ENCODE data around the gene LMAN2L. TPM values are rescaled to one million over a fixed set of nuclear protein-coding genes. Genes with fewer than 3 reads are reported as not detected.

The LMAN2L gene
- total and polyA plus RNA-seq, 2 of the 8 experiments (the other 6 are each of a cell fraction or from before 2014, with no cell fraction given), result 14.3 to 17.6 TPM

- H3K4ac ChIP-seq (replicated peaks; ENCODE audit: insufficient read length, low read depth, low read length), result no peak overlapping the region
- H3K14ac ChIP-seq (ENCODE audit: insufficient read length), result no peak overlapping the region
- H2AK5ac ChIP-seq (ENCODE audit: low read depth, low read length), result no peak overlapping the region
- H3K27me3 ChIP-seq (replicated peaks in 1 of 4; ENCODE audit: control insufficient read depth in 3 of 4, extremely low read depth in 1 of 4, insufficient read depth in 3 of 4, low read length in 3 of 4), result no peaks in the 10 kb centered on the region
- ChIA-PET CTCF (ENCODE audit: partially characterized antibody) (interaction anchor here (0.8 to 1.5 kb wide), 4 partner anchors 39 to 332 kb away, joined by 3 to 4 read pairs (median 4); no protein-coding TSS in a partner anchor), POLR2A (ENCODE audit: partially characterized antibody) (no interaction called here)
- no peak for DNase-seq (ENCODE audit: low read depth in 1 of 2, low spot score in 2 of 2)
- TF ChIP-seq SIX5 (IDR thresholded peaks at IDR 0.05; ENCODE audit: low read depth, low read length), result no peak
- no peak for TF ChIP-seq GABPA (IDR thresholded peaks at IDR 0.05; ENCODE audit: borderline replicate concordance, insufficient read depth, low read length)
- TF ChIP-seq SUZ12 (IDR thresholded peaks at IDR 0.05; ENCODE audit: low read length), result no peak
- no peak for TF ChIP-seq KDM1A (IDR thresholded peaks at IDR 0.05; ENCODE audit: borderline replicate concordance, low read length)
- TF ChIP-seq SP4 (IDR thresholded peaks at IDR 0.05; ENCODE audit: low read length), result no peak
- TF ChIP-seq POU5F1 (IDR thresholded peaks at IDR 0.05; ENCODE audit: low read depth, low read length), result no peak
- no peak for TF ChIP-seq RAD21 (IDR thresholded peaks at IDR 0.05 in 1 of 2, conservative IDR thresholded peaks at IDR 0.05 in 1 of 2; ENCODE audit: low read depth in 2 of 2, low read length in 2 of 2)
- no peak for TF ChIP-seq JUN (IDR thresholded peaks at IDR 0.05; ENCODE audit: low read depth, low read length)
- H3K4me1 ChIP-seq (replicated peaks in 1 of 4; ENCODE audit: control insufficient read depth in 3 of 4, insufficient read depth in 4 of 4, low read length in 3 of 4), result peaks cover 0 to 3% (median 1%) of the 10 kb centered on the region in 4 experiments; a peak in 2 of 7 replicates
- H3K56ac ChIP-seq (replicated peaks; ENCODE audit: insufficient read length, low read depth, low read length), result no peak overlapping the region
- no peak overlapping the region for H4K5ac ChIP-seq (ENCODE audit: insufficient read length, low read depth, low read length)
- H2BK20ac ChIP-seq (ENCODE audit: low read length), result no peak overlapping the region
- H2BK5ac ChIP-seq (ENCODE audit: low read depth, low read length), result no peak overlapping the region
- H4K20me1 ChIP-seq (replicated peaks in 1 of 2; ENCODE audit: control insufficient read depth in 1 of 2, insufficient read depth in 2 of 2, low read length in 2 of 2), result no peaks in the 10 kb centered on the region
- no peak overlapping the region for H4K91ac ChIP-seq (replicated peaks; ENCODE audit: insufficient read length, low read length)
- no peak overlapping the region for H2BK15ac ChIP-seq (ENCODE audit: low read length)
- peaks cover 4 to 28% (median 13%) of the 10 kb centered on the region in 4 experiments; a peak in 7 of 8 replicates for H3K36me3 ChIP-seq (ENCODE audit: control insufficient read depth in 2 of 4, insufficient read depth in 4 of 4, low read length in 3 of 4)
- peaks cover 4% of the 10 kb centered on the region; the same call in 1 of the 2 replicates for H3K23me2 ChIP-seq (ENCODE audit: low read depth, low read length)
- no peak overlapping the region for H3K18ac ChIP-seq (ENCODE audit: extremely low read depth, low read length)
- H3K79me1 ChIP-seq (ENCODE audit: low read depth, low read length), result peaks cover 6% of the 10 kb centered on the region
- no peak overlapping the region for H3K23ac ChIP-seq (ENCODE audit: insufficient read length)
- no peak overlapping the region for H2BK120ac ChIP-seq (replicated peaks; ENCODE audit: low read depth, low read length)
- H3K4me2 ChIP-seq (ENCODE audit: insufficient read depth in 1 of 2, low read depth in 2 of 2, low read length in 2 of 2), result peak overlapping the region; percentile 79 to 87
- peak overlapping the region; percentile 66 to 97 (median 77) for H3K4me3 ChIP-seq (ENCODE audit: extremely low read depth in 1 of 4, insufficient read depth in 2 of 4, low read depth in 3 of 4, low read length in 4 of 4)
- 0 out of 2 replicates have a peak overlapping the region, but pooled peaks have one; percentile 96 for H4K8ac ChIP-seq (ENCODE audit: extremely low read depth, insufficient read depth, low read length)
- H3K9me3 ChIP-seq (ENCODE audit: insufficient read depth in 2 of 2, low read depth in 1 of 2, low read length in 1 of 2), result no peaks in the 10 kb centered on the region
- H3K79me2 ChIP-seq (ENCODE audit: control insufficient read depth in 1 of 2, insufficient read depth in 2 of 2, low read length in 2 of 2), result peaks cover 0 to 20% of the 10 kb centered on the region in 2 experiments; a peak in 2 of 4 replicates
- WGBS, 2 experiments (ENCODE audit: extremely low coverage in 1 of 2, insufficient coverage in 1 of 2, insufficient read length in 1 of 2, insufficient replicate concordance in 2 of 2, low coverage in 1 of 2, low lambda C conversion rate in 2 of 2, missing lambda C conversion rate in 1 of 2), result 61% methylated on average over 4 of the region's 4 CpGs; no CpG with 5 or more reads in 1 of the 2 experiments
- H2AFZ ChIP-seq (ENCODE audit: low read length), result no peak overlapping the region
- peak overlapping the region in 3 of 4 experiments; percentile 66 to 78 (median 73); a peak in 6 of 7 replicates for H3K9ac ChIP-seq (replicated peaks in 1 of 4; ENCODE audit: extremely low read depth in 1 of 4, low read depth in 3 of 4, low read length in 3 of 4)
- FAIRE-seq, result no peak
- no peak overlapping the region for H2BK12ac ChIP-seq (ENCODE audit: low read depth, low read length)
- H3K27ac ChIP-seq (ENCODE audit: low read depth, low read length), result peak overlapping the region; percentile 53
These were observed 710 bp downstream of the LMAN2L start for GRCh38 chr2:96739076-96739632.

Data from H1 (cell line).